Gastrocnemius medialis (tissue), 4 donors: ENCODE measurements around the gene SEH1L.

Experiments used
- POLR2A ChIP-seq, 2 donors: fragments of 450-650 bp; IDR thresholded peaks; one replicate each; pipeline ENCODE4 v1.6.1; 2017; ENCODE audit warnings: antibody characterized with exemption in 2 of 2, mild to moderate bottlenecking in 2 of 2, moderate library complexity in 2 of 2
- TF ChIP-seq, protein P1 (sequence below), 5 experiments: fragments of 450-650 bp in 3 of 5; fragments of 200-600 bp in 2 of 5; sonication (generic) in 2 of 5; IDR thresholded peaks in 4 of 5; conservative IDR thresholded peaks in 1 of 5; 1 replicate in 4 of 5; 2 replicates in 1 of 5; pipeline ENCODE4 v1.5.1; 2016 to 2019; ENCODE audit warnings: antibody characterized with exemption in 5 of 5, mild to moderate bottlenecking in 3 of 5, moderate library complexity in 3 of 5

DNA sequence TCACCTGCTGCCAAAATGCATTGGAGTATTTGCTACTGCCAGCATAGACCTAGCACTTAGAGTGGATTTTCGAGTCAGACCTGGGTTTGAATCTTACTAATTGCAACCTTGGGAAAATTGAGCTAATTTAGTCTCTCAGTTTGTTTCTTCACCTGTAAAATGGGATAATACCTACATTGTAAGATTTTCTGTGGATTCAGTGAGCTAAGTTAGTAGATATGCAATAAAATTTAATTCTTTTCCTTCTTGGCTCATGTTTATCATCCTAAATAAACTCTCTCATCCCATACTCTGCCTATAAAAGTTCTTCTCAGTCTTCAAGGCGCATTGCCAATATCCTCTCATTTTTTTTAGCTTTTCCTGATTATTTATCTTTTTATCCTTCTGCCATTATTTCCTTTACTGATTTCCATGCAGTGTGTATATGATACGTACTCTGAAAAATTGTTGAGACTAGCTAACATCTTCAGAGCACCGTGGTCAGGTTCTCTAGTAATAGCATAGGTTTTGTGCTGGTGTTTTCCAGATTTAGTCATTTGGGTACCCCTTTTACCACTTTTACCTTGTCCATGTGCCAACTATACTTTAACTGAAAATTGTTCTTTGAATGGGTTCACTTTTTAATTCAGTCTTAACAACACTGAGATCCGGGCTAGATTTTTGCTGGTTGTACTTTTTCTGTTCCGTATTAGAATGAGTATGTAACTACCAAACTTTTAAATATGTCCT lies 50.7 kb downstream of the SEH1L start:
- TF ChIP-seq, protein P1, sequence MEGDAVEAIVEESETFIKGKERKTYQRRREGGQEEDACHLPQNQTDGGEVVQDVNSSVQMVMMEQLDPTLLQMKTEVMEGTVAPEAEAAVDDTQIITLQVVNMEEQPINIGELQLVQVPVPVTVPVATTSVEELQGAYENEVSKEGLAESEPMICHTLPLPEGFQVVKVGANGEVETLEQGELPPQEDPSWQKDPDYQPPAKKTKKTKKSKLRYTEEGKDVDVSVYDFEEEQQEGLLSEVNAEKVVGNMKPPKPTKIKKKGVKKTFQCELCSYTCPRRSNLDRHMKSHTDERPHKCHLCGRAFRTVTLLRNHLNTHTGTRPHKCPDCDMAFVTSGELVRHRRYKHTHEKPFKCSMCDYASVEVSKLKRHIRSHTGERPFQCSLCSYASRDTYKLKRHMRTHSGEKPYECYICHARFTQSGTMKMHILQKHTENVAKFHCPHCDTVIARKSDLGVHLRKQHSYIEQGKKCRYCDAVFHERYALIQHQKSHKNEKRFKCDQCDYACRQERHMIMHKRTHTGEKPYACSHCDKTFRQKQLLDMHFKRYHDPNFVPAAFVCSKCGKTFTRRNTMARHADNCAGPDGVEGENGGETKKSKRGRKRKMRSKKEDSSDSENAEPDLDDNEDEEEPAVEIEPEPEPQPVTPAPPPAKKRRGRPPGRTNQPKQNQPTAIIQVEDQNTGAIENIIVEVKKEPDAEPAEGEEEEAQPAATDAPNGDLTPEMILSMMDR (IDR thresholded peaks at IDR 0.05 in 4 of 5, conservative IDR thresholded peaks at IDR 0.05 in 1 of 5): no peak
- no peak for TF ChIP-seq POLR2A (IDR thresholded peaks at IDR 0.05)
